Effector memory CD8-positive, alpha-beta T cell (primary cell): ENCODE data around the gene NFE2.
"Not testable (repeated sequence)": the region's sequence is repeated elsewhere in the genome, so short reads cannot be mapped to it uniquely, and the experiment has no call there.

Experiments
- ATAC-seq: fragments of 150-1000 bp; cut with Tn5 transposase; replicated peaks from 2 replicates; pipeline ENCODE4 v1.10.0; 2021; ENCODE audit warnings: mild to moderate bottlenecking, moderate library complexity
- DNase-seq, 3 experiments: peaks; one replicate each; pipeline ENCODE4 v3.0.0; 2021
- H3K27ac Mint-ChIP-seq, 2 donors: one replicate each; pipeline ENCODE4 v1.8.0; 2022; ENCODE audit warnings: mild to moderate bottlenecking in 2 of 2, mixed read lengths in 2 of 2, moderate library complexity in 2 of 2
- H3K27me3 Mint-ChIP-seq, 2 donors: one replicate each; pipeline ENCODE4 v1.8.0; 2022; ENCODE audit warnings: mixed read lengths in 2 of 2
- H3K36me3 Mint-ChIP-seq: one replicate; pipeline ENCODE4 v1.8.0; 2022; ENCODE audit warnings: mild to moderate bottlenecking, moderate library complexity, mixed read lengths; ENCODE audit not compliant: insufficient read depth
- H3K4me1 Mint-ChIP-seq, 2 donors: one replicate each; pipeline ENCODE4 v1.8.0; 2022; ENCODE audit warnings: low read depth in 2 of 2, mixed read lengths in 2 of 2
- H3K4me3 Mint-ChIP-seq, 2 donors: one replicate each; pipeline ENCODE4 v1.8.0; 2022; ENCODE audit warnings: mild to moderate bottlenecking in 2 of 2, mixed read lengths in 2 of 2, moderate library complexity in 2 of 2
- H3K9me3 Mint-ChIP-seq, 2 donors: one replicate each; pipeline ENCODE4 v1.8.0; 2022; ENCODE audit warnings: mixed read lengths in 2 of 2

The NFE2 gene

GRCh38 chr12:54328595-54329337 is 28.0 kb upstream of the NFE2 start:
- no peak overlapping the region for H3K4me3 Mint-ChIP-seq
- ATAC-seq, result no peak

GRCh38 chr12:54325442-54326109 is 24.8 kb upstream of the NFE2 start:
- H3K27ac Mint-ChIP-seq, result peak overlapping the region; percentile 98
- not testable (repeated sequence) for ATAC-seq, H3K27me3 Mint-ChIP-seq, H3K9me3 Mint-ChIP-seq, DNase-seq
- H3K4me1 Mint-ChIP-seq, result peaks cover 36 to 41% of the 10 kb centered on the region in 2 donors
- H3K36me3 Mint-ChIP-seq, result peaks cover 12% of the 10 kb centered on the region
- peak overlapping the region; percentile 95 for H3K4me3 Mint-ChIP-seq

More at GRCh38 chr12:54328595-54329337, 28.0 kb upstream of the NFE2 start:
- Mint-ChIP-seq H3K36me3 (peaks cover 12% of the 10 kb centered on the region), H3K4me1 (peaks cover 46 to 54% of the 10 kb centered on the region in 2 donors), H3K9me3 (no peaks in the 10 kb centered on the region), H3K27me3 (no peaks in the 10 kb centered on the region), H3K27ac (peak overlapping the region; percentile 57 to 61)
- DNase-seq, result no peak

GRCh38 chr12:54324617-54325441 is 24.0 kb upstream of the NFE2 start, which contains the start of gene COPZ1:
Gene COPZ1, plus strand, starts transcription at chr12:54325131. Its CDS starts 33 bp downstream, at chr12:54325164.
- peak; percentile 88 to 91 (median 90) for DNase-seq
- no peaks in the 10 kb centered on the region for H3K27me3 Mint-ChIP-seq
- peak within 1 kb of the TSS; percentile 98 for H3K27ac Mint-ChIP-seq
- H3K36me3 Mint-ChIP-seq, result peaks cover 12% of the 10 kb centered on the region
- H3K4me1 Mint-ChIP-seq, result peaks cover 30 to 33% of the 10 kb centered on the region in 2 donors
- peak; percentile 95 for ATAC-seq
- no peaks in the 10 kb centered on the region for H3K9me3 Mint-ChIP-seq
- H3K4me3 Mint-ChIP-seq, result peak within 1 kb of the TSS; percentile 95

- Mint-ChIP-seq H3K9me3 (no peaks in the 10 kb centered on the region), H3K27ac (no peak overlapping the region), H3K4me3 (no peak overlapping the region), H3K27me3 (no peaks in the 10 kb centered on the region), H3K36me3 (peaks cover 8% of the 10 kb centered on the region), H3K4me1 (peaks cover 14 to 16% of the 10 kb centered on the region in 2 donors)
- DNase-seq (no peak), ATAC-seq (no peak)
Measured at GRCh38 chr12:54321363-54321762, 20.5 kb upstream of the NFE2 start.

GRCh38 chr12:54312309-54312708 is 11.5 kb upstream of the NFE2 start:
- not testable (repeated sequence) for ATAC-seq, H3K36me3 Mint-ChIP-seq, H3K9me3 Mint-ChIP-seq, DNase-seq, H3K4me1 Mint-ChIP-seq, H3K27ac Mint-ChIP-seq, H3K4me3 Mint-ChIP-seq
- peaks cover 0 to 10% of the 10 kb centered on the region in 2 donors for H3K27me3 Mint-ChIP-seq

- Mint-ChIP-seq H3K4me1 (peaks cover 9 to 11% of the 10 kb centered on the region in 2 donors), H3K9me3 (no peaks in the 10 kb centered on the region), H3K27me3 (peaks cover 0 to 10% of the 10 kb centered on the region in 2 donors), H3K36me3 (no peaks in the 10 kb centered on the region), H3K27ac (no peak overlapping the region), H3K4me3 (no peak overlapping the region)
- DNase-seq (no peak), ATAC-seq (no peak)
Measured at GRCh38 chr12:54311051-54311450, 10.2 kb upstream of the NFE2 start.

- H3K27me3 Mint-ChIP-seq, result peaks cover 7 to 16% of the 10 kb centered on the region in 2 donors
- H3K36me3 Mint-ChIP-seq, result no peaks in the 10 kb centered on the region
- H3K9me3 Mint-ChIP-seq, result no peaks in the 10 kb centered on the region
- H3K4me1 Mint-ChIP-seq, result peaks cover 24 to 29% of the 10 kb centered on the region in 2 donors
- peak; percentile 13 for ATAC-seq
- peak overlapping the region; percentile 1 to 65 for H3K27ac Mint-ChIP-seq
- H3K4me3 Mint-ChIP-seq, result peak overlapping the region in 1 of 2 donors; percentile 19
- no peak for DNase-seq
Measured at GRCh38 chr12:54306925-54307741, 6.3 kb upstream of the NFE2 start.

GRCh38 chr12:54304187-54304810 is 3.5 kb upstream of the NFE2 start:
- Mint-ChIP-seq H3K4me1 (peaks cover 33 to 34% of the 10 kb centered on the region in 2 donors), H3K4me3 (peak overlapping the region; percentile 43 to 65), H3K27me3 (peaks cover 28 to 34% of the 10 kb centered on the region in 2 donors), H3K9me3 (no peaks in the 10 kb centered on the region), H3K36me3 (no peaks in the 10 kb centered on the region), H3K27ac (peak overlapping the region in 1 of 2 donors; percentile 90)
- peak; percentile 87 for ATAC-seq
- DNase-seq, result peak in 2 of 3 experiments; percentile 51 to 55

- Mint-ChIP-seq H3K27me3 (peaks cover 30 to 41% of the 10 kb centered on the region in 2 donors), H3K4me1 (peaks cover 33 to 34% of the 10 kb centered on the region in 2 donors), H3K9me3 (no peaks in the 10 kb centered on the region), H3K4me3 (peak overlapping the region; percentile 43 to 65), H3K36me3 (no peaks in the 10 kb centered on the region), H3K27ac (peak overlapping the region in 1 of 2 donors; percentile 90)
- DNase-seq, result no peak
- no peak for ATAC-seq
Measured at GRCh38 chr12:54303640-54304039, 2.8 kb upstream of the NFE2 start.

- H3K4me3 Mint-ChIP-seq, result peak overlapping the region in 1 of 2 donors; percentile 32
- H3K36me3 Mint-ChIP-seq, result no peaks in the 10 kb centered on the region
- no peak overlapping the region for H3K27ac Mint-ChIP-seq
- no peak for DNase-seq
- no peaks in the 10 kb centered on the region for H3K9me3 Mint-ChIP-seq
- peaks cover 24 to 29% of the 10 kb centered on the region in 2 donors for H3K4me1 Mint-ChIP-seq
- no peak for ATAC-seq
- peaks cover 37 to 47% of the 10 kb centered on the region in 2 donors for H3K27me3 Mint-ChIP-seq
Measured at GRCh38 chr12:54301428-54302048, 723 bp upstream of the NFE2 start.

- H3K4me1 Mint-ChIP-seq, result peaks cover 24 to 28% of the 10 kb centered on the region in 2 donors
- H3K27me3 Mint-ChIP-seq, result peaks cover 37 to 47% of the 10 kb centered on the region in 2 donors
- no peak for DNase-seq
- no peak overlapping the region for H3K27ac Mint-ChIP-seq
- no peaks in the 10 kb centered on the region for H3K9me3 Mint-ChIP-seq
- H3K36me3 Mint-ChIP-seq, result no peaks in the 10 kb centered on the region
- peak overlapping the region; percentile 54 to 59 for H3K4me3 Mint-ChIP-seq
- no peak for ATAC-seq
Measured at GRCh38 chr12:54300225-54300731, 537 bp downstream of the NFE2 start.
